GM21367 (cell line): ENCODE results near the gene IQCE.

Source experiments
- ATAC-seq: cut with Tn5 transposase; IDR thresholded peaks from one replicate; pipeline ENCODE4 v1.9.1; 2021; ENCODE audit not compliant: unreplicated experiment

IQCE gene

DNA sequence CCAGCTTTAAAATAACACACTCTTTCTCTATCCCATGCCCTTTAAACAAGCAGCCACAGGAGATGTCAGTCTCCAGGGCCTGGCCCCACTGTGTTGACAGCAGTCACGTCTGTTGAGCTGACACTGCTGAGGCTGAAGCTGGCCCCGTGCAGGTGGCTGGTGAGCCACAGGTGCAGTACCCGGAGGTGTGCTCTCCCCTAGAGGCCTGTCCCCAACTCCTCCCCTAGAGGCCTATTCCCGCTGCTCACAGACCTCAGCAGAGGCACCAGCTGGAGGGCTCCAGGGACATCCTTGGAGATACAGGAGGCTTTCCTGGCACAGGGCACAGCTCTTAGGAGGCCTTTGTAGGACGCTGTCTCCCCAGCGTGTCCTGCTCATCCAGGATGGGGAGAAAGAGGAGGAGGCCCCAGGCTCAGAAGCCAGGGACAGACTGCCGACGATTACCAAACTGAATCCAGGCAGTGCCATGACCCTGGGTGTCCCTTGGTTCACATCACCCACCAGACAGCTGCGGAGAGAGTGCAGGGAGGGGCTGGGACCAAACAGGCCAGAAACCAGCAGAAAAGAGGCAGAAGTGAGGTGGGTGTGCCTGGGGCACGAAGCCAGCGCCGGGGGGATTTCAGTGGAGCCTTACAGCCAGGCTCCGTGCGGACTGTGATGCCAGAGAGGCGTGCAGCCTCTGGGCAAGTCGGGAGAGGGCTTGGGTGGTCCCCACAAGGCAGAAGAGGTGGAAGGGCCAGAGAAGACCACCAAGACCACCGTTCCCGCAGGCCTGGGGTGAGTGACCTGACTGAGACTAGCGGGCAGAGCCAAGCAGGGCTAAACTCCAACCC is 54.5 kb downstream of the IQCE start:
- no peak for ATAC-seq

DNA sequence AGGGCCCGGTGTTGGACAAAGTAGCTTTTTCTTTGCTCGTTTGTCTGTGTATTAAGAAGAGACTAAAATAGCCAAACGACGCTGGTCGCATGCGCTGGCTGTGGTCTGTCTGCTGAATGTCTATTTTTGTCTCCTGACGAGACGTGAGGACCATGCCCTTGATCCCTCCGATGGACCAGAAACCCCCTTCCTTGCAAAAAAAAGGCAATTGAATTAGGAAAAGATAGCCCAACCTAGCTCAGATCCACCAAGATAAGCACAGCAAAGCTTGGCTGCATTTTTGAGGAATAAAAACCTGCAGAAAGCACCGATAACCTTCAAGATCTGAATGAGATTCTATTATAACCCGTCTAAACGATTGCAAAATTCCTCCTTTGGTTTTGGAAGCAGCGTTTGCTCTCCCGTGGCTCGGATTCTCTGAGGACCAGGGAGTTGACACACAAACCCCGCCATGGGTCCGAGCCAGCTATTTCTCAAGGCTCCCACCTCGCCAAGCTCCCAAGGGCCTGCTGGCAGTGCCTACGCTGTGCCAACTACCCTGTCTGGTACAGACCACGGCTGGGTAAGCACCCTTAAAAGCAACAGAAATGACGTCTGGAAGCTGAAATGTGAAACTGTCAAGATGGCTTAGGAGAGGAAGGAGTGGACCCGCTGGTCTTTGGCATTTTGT is 55.3 kb downstream of the IQCE start:
- no peak for ATAC-seq

- no peak for ATAC-seq
Observed at GRCh38 chr7:2614631-2615330, 56.0 kb downstream of the IQCE start.

DNA sequence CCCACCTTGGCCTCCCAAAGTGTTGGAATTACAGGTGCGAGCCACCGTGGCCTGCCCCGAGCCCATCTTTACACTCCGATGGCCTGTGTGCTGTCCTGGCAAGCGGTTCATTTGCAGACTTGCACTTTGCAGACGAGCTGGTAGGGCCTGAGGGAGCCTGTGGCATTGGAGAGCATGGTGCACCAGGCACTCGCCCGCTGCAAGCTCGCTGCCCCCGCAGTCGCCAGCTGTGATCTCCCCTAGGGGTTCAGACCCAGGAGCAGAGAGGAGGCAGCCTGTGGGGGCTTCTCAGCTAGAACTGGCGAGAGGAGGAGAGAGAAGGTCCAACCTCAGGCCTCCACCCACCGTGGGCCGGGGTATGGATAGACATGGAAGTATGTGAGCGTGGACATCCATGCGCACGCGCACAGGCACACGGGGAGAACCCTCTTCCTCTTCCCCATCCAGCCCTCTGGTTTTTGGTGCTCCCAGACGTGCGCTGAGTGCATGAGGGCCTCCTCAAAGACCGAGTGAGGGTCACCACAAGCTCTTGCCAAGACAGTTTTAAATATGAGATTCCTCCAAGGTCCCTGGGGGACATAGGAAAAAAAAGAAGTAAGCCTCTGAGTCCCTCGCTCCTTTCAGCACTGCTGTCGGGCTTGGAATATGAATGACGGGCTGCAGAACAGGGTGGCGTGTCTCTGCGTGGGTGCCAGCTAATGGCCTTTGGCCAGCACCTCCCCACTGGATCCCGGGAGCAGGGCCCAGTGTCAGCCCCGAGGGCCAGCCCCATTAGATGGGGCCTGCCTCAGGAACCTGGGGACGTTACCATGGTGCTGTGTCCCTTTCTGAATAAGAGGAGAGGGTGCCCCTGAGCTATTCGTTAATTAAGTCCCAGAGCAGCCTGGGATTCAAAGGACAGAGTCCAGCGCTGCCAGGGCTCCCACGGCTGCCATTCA is 57.9 kb downstream of the IQCE start:
- ATAC-seq = no peak

DNA sequence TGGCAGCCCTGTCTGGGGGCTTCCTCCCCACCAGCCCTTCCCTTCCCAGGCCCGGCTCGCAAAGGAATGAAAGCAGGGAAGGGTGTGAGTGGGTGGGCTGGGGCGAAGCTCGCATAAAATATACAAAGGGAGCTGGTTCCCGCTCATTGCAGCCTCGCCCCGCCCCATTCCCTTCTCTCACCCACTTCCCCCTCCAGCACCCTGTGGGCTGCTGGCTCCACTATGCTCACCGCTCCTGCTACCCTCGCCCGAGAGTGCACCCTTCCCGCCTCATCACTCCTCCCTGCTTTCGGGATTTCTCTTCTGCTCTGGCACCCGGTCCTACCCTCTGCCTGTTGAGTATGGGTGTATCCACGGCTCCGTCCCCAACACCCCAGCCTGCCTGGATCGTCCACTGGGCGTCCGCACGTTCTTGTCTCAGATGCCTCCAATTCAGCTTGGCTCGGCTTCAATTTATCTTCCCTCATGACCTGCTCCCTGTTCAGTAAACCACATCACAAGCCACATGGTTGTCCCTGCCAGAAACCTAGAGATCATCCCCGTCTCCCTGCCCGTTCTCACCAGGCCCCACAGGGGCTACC is 58.6 kb downstream of the IQCE start:
- ATAC-seq = no peak

- no peak for ATAC-seq
Observed at GRCh38 chr7:2619116-2619515, 60.3 kb downstream of the IQCE start.

GRCh38 chr7:2621061-2621828 is 62.5 kb downstream of the IQCE start:
- ATAC-seq = no peak

GRCh38 chr7:2621948-2622640 is 63.3 kb downstream of the IQCE start:
- ATAC-seq = no peak

- no peak for ATAC-seq
Observed at GRCh38 chr7:2622869-2623697, 64.3 kb downstream of the IQCE start.

DNA sequence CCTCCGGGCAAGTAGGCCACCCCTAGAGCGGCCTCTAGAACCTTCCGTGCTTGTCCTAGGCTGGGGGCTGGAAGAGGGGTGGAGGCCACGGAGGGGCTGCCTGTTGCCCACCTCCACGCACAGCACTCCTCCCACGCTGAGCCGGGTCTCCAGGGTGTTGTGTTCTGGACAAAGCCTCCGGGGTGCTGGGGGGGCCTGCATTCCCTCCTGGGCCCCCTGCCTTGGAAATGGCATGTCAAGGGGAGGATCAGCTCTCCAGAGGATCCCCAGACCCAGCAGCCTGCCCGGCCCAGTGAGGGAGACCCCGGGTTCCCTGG is 64.9 kb downstream of the IQCE start:
- no peak for ATAC-seq

DNA sequence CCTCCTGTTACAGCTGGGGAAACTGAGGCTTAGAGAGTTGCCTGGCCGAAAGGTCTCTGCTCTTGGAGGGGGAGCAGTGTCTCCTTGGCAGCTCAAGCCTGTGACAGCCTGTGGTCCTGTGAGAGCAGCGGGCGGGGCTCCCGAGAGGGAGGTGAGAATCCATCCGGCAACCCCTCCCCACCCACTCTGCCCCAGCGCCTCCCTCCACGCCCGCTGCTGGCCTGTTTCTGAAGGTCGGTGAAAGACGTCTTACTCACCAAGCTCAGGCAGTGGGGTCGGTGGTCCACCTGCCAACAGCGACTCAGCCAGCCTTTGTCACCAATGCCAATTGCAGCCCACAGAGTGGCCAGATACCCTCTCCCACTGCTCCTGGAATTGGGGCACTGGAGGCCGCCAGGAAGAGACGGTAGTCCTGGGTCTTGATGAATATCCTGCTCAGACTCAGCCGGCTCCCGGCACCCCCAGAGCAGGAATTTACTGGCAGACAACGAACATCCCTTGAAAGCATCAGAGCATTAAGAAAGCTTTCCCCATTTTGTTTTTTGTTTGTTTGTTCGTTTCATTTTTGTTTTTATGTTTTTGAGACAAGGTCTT is 65.6 kb downstream of the IQCE start:
- no peak for ATAC-seq

GRCh38 chr7:2626498-2627117 is 67.8 kb downstream of the IQCE start:
- ATAC-seq = no peak

DNA sequence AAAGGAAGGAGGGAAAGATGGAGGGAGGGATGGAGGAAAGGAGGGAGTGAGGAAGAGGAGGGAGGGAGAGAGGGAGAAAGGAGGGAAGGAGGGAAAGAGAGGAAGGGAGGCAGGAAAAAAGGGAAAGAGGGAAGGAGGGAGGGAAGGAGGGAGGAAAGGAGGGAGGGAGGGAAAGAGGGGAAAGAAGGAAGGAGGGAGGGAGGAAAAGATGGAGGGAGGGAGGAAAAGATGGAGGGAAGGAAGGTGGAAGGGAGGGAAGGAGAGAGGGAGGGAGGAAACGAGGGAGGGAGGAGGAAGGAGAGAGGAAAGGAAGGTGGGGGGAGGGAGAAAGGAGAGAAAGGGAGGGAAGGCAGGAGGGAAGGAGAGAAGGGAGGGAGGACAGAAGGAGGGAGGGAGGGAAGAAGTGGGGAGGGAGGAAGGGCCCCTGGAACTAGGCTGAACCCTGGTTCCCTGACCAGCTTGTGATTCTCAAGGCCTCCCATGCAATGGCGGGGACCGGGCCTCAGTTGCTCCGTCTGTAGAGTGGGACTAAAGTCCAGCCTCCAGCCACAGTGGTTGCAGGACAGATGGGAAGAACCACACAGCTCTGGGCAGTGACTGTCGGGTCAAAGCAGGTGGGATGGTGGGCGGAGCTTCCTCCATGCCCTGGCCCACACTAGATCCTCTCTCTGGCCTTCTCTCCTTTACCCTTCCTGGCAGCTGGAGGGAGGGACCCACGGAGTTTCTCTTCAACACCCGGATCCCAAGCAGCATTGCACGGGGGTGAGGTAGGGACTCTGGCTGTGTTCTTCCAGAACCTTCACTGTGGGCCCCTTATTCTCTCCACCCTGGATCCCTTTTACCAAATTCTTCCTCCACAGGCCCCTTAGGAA is 68.7 kb downstream of the IQCE start:
- no peak for ATAC-seq

GRCh38 chr7:2628130-2628482 is 69.3 kb downstream of the IQCE start:
- no peak for ATAC-seq

DNA sequence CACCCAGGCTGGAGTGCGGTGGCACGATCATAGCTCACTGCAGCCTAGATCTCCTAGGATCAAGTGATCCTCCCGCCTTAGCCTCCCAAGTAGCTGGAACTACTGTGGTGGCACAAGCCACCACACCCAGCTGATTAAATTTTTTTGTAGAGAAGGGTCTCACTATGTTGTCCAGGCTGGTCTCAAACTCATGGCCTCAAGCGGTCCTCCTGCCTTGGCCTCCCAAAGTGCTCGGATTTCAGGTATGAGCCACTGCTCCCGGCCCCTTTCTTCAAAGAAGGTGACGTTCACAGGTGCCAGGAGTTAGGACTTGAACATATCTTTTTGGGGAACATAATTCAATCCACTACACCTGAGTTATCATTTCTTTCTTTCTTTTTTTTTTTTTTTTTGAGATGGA is 70.1 kb downstream of the IQCE start:
- no peak for ATAC-seq

DNA sequence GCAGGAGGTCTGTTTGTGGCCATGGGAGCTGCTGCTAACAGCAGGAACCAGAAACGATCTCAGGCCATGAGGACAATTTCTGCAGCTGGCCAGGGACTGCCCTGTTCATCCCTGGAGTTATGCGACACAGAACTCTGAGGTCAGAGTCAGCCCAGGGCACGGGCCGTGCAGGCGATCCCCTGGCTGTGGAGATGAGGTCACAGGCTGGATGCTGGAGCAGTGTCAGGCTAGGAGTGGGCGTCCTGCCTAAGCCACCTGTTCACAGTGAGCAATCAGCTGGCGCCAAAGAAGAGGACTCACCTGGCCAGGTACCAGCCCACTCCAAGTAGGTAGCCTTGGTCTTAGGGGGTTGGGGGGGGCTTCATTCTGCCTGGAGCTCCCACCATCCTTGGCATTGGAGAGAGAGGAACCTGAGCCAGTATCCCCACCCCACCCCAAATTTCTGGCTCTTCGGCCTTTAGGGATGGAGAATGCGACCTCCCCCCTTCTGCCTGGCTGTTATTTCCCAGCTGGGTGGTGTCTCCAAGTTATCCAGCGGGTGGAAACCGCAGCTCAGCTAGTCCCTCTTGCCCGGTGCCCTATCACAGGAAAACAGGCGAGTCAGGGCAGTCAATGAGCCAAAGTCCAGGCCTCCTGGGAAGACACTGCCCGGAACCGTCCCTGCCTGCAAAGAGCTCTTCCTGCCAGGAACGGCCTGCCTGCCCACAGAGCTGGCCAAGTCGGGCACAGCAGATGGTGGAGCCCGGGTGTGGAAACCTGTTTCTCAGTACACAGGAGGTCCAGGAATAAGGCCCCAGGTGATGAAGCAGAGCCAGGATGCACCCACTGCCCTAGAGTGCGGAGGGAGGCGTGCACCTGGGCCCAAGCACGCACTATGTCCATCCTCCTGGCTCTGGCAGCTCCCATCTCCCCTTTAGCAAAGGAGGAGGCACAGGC is 71.2 kb downstream of the IQCE start:
- ATAC-seq = no peak
